Vagina (tissue), 2 donors: ENCODE results near the gene GALNT16.

Source experiments
- POLR2A ChIP-seq, 2 donors: fragments of 450-650 bp; IDR thresholded peaks; one replicate each; pipeline ENCODE4 v1.6.1; 2017; ENCODE audit warnings: antibody characterized with exemption in 2 of 2, mild to moderate bottlenecking in 2 of 2, moderate library complexity in 2 of 2
- POLR2AphosphoS5 ChIP-seq, 2 donors: sonication (generic); formaldehyde crosslinking; IDR thresholded peaks; one replicate each; pipeline ENCODE4 v1.9.0; 2017; ENCODE audit warnings: antibody characterized with exemption in 2 of 2, mild to moderate bottlenecking in 2 of 2, low read depth in 1 of 2; ENCODE audit not compliant: insufficient read depth in 1 of 2
- TF ChIP-seq, protein P1 (sequence below), 3 experiments: fragments of 450-650 bp in 2 of 3; fragments of 200-600 bp in 1 of 3; sonication (generic) in 1 of 3; IDR thresholded peaks; one replicate each; pipeline ENCODE4 v1.5.1; 2017 to 2019; ENCODE audit warnings: antibody characterized with exemption in 3 of 3, mild to moderate bottlenecking in 2 of 3, moderate library complexity in 2 of 3

GRCh38 chr14:69259168-69259526, 811 bp upstream of the GALNT16 start:
- TF ChIP-seq, protein P1, sequence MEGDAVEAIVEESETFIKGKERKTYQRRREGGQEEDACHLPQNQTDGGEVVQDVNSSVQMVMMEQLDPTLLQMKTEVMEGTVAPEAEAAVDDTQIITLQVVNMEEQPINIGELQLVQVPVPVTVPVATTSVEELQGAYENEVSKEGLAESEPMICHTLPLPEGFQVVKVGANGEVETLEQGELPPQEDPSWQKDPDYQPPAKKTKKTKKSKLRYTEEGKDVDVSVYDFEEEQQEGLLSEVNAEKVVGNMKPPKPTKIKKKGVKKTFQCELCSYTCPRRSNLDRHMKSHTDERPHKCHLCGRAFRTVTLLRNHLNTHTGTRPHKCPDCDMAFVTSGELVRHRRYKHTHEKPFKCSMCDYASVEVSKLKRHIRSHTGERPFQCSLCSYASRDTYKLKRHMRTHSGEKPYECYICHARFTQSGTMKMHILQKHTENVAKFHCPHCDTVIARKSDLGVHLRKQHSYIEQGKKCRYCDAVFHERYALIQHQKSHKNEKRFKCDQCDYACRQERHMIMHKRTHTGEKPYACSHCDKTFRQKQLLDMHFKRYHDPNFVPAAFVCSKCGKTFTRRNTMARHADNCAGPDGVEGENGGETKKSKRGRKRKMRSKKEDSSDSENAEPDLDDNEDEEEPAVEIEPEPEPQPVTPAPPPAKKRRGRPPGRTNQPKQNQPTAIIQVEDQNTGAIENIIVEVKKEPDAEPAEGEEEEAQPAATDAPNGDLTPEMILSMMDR (IDR thresholded peaks at IDR 0.05): no peak
- no peak for TF ChIP-seq POLR2A (IDR thresholded peaks at IDR 0.05)
- no peak for TF ChIP-seq POLR2AphosphoS5 (IDR thresholded peaks at IDR 0.05; ENCODE audit: insufficient read depth in 1 of 2, low read depth in 1 of 2)
